GM12801 (cell line): ENCODE data around the gene BET1L.

ENCODE experiments used
- TF ChIP-seq, protein P1 (sequence below): IDR thresholded peaks from one replicate; pipeline ENCODE4 v1.5.1; 2011; ENCODE audit warnings: control low read depth; ENCODE audit not compliant: insufficient read length; ENCODE audit errors: extremely low read depth

Gene BET1L

DNA sequence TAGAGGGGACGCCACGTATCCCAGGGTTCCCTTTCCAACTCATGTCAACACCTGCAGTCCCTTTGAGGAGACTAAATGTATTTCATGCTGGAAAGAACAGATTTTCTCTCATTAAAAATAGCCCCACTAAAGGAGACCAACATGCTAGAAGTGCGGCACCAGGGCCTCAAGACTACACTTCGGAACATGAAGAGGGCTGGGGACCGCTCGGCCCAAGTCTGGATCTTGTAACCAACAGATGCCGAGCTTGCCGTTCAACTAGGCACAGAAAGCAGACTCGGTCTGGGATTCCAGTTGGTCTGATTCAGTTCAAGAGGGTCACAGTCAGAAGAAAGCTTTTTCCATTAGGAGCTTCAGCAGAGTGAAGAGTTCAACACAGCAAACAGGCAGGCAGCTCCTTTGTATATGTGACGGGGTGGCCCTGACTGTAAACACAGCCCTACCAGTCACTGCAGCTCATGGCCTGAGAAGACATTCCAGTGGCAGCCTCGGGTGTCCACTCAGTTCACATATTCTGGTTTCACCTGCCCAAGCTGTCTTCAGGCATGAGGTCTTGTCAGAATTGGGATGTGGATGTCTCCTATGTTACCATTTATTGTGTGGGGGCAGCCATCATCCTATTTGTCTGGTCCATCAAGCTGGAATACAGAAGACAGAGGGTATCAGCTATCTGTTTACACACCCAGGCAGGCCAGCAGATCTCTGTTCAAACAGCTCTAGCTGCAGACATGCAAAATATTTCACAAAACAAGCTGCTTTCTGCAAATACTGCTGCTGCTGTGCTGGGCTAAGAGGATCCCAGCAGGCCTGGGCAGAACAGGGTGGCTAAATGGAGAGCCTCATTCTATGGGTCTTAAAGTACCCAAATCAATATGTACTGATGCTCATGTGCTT lies 9.1 kb upstream of the BET1L start:
- TF ChIP-seq, protein P1, sequence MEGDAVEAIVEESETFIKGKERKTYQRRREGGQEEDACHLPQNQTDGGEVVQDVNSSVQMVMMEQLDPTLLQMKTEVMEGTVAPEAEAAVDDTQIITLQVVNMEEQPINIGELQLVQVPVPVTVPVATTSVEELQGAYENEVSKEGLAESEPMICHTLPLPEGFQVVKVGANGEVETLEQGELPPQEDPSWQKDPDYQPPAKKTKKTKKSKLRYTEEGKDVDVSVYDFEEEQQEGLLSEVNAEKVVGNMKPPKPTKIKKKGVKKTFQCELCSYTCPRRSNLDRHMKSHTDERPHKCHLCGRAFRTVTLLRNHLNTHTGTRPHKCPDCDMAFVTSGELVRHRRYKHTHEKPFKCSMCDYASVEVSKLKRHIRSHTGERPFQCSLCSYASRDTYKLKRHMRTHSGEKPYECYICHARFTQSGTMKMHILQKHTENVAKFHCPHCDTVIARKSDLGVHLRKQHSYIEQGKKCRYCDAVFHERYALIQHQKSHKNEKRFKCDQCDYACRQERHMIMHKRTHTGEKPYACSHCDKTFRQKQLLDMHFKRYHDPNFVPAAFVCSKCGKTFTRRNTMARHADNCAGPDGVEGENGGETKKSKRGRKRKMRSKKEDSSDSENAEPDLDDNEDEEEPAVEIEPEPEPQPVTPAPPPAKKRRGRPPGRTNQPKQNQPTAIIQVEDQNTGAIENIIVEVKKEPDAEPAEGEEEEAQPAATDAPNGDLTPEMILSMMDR = no peak

DNA sequence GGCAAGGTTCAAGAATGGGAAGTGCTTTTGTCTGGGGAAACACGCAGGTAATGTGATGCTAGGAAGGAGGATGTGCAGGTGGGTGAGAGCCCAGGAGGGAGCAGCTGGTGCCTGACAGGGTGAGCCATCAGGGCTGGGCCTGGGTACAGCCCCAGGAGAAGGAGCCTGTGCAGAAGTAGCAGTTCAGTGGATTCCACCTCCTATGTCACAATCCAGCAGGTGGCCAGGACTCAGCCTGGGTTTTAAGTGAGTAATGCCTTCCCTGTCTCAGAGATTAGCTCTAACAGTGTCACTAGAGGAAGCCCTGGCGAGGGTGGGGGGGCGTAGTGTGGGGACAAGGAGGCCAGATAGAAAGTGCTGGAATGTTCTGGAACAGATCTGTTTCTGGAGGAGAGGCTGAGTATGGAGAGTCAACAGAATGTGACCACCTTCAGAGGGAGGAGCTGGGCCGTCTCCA lies 8.4 kb upstream of the BET1L start:
- TF ChIP-seq, protein P1 = no peak

DNA sequence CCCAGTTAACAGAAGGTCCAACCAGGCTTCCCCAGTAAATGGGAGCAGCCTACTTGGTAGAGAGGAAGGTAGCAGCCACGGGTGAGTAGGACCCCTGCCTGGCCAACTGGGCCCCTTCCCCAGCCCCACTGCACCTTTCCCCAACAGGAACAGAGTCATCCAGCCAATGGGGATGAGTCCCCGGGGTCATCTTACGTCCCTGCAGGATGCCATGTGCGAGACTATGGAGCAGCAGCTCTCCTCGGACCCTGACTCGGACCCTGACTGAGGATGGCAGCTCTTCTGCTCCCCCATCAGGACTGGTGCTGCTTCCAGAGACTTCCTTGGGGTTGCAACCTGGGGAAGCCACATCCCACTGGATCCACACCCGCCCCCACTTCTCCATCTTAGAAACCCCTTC lies 6.9 kb upstream of the BET1L start:
- TF ChIP-seq, protein P1 = no peak

DNA sequence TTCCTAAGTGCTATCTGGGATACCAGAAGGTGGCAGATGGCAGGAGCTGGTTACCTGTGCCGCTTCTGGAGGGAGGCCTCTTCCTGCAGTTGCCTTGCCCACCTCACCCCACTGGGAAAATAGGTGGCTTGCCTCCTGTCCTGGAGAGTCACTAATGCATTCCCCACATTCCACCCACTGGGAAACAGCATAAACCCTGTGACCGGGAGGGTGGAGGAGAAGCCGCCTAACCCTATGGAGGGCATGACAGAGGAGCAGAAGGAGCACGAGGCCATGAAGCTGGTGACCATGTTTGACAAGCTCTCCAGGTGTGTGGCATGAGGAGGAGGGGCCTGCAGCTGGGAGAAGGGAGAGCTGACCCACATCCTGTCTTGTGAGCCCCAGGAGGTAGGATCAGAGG lies 5.9 kb upstream of the BET1L start:
- TF ChIP-seq, protein P1 = no peak

DNA sequence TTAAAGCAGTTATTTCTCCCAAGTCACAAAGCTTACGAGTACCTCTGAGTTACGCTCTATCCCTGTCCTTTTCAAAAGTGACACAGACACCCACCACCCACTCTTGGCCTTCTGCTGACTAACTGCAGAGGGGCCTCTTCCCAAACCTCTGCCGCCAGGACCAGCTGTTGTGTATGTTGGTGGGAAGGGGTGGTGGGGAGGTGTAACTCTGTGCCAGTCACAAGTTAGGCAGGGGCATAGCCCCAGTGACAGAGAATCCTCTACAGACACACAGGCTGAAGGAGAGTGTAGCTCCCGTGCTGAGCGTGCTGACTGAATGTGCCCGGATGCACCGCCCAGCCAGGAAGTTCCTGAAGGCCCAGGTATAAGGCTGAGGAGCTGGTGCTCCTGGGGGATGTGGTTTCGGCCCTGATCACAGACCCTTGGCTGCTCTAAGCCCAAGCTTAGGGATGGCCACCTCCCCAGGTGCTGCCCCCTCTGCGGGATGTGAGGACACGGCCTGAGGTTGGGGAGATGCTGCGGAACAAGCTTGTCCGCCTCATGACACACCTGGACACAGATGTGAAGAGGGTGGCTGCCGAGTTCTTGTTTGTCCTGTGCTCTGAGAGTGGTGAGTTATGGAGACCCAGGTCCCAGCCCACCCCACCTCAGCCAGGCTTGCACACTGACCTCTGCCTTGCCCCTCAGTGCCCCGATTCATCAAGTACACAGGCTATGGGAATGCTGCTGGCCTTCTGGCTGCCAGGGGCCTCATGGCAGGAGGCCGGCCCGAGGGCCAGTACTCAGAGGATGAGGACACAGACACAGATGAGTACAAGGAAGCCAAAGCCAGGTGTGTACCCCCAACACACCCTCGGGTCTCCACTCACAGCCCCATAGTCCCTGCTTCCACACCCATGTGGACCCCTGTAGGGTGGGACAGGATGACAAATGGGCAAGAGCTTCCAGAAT lies 5.2 kb upstream of the BET1L start:
- TF ChIP-seq, protein P1 = no peak

DNA sequence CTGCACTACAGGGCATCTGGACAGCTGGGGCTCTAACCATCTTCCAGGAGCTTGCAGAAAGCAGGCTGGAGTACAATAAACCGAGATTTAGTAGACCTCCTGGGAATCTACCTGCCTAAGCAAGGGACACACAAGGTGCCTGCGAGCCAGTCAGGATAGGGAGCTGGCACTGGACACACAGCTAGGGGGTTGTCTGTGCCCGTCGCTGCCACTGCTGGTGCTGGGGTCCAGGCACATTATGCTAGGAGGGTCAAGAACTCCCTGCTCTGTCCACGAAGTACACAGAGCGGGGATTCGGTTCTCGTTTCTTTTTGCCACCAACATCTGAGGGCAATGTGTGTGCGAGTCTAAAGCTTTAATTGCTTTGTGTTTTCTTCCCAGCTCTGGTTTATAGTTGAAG lies 4.5 kb upstream of the BET1L start:
- TF ChIP-seq, protein P1 = no peak

DNA sequence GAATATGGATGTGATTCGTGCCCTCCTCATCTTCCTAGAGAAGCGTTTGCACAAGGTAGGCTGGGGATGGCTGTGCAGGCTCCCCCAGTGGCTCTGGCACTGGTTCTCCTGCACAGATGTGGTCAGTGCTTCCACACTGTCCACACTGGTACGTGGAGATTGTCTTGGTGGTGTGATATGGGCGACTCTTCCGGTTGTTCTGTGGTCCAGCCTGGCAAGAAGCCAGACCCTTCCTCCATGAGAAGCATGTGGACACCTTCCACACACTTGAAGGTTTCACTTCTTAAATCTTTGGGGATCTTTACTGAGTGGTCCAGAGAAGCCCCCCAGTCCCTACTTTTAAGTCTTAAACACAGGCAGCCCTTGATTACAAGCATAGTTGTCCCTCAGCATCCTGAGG lies 4.1 kb upstream of the BET1L start:
- TF ChIP-seq, protein P1 = no peak
